GM18870 (cell line): Measurements from ENCODE around the gene SLC36A3.
"Not testable (repeated sequence)": the region's sequence is repeated elsewhere in the genome, so short reads cannot be mapped to it uniquely, and the experiment has no call there.

ENCODE experiments used
- ATAC-seq: cut with Tn5 transposase; IDR thresholded peaks from one replicate; pipeline ENCODE4 v1.9.1; 2021; ENCODE audit warnings: moderate library complexity; ENCODE audit not compliant: unreplicated experiment

The SLC36A3 gene

DNA sequence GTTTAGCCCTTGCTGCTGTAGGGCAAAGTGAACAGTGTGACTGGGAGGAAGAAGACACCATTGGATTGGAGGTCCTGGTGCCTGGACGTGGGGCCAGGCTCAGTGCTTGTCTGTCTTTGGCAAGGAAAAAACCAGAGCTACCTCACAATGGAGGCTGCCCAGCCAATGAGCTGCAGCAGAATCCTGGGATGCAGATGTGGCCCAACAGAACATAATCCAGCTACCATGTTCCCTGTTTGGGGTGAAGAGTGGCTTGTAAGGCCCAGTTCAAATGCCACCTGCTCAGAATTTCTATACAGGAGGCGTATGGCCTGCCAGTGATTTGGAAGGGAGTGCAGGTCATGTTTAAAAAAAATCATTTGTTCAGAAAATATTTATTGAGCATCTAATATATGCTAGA lies at the start of gene SLC36A3:
Gene SLC36A3 (minus strand): TSS at position 101 of the 400 bp plus-strand sequence. CDS start 412 bp downstream, outside the sequence.
- ATAC-seq = no peak

DNA sequence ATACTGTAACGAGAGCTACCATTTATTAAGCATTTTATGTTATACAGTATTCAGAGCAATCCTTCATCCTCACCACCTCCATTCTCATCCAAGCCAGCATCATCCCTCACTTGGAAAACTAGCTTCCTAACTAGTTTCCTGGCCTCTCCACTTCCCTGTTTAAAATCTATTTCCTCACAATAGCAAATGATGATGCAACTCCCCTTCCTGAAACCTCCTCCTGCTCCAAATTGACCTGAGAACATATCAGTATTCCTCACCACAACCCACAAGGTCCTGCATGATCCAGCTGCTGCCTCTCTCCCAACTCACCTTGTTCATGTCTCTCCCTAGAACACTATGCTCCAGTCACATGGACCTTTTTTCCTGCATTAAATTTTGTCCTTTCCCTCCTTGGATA lies 48.1 kb upstream of the SLC36A3 start:
- ATAC-seq = no peak

DNA sequence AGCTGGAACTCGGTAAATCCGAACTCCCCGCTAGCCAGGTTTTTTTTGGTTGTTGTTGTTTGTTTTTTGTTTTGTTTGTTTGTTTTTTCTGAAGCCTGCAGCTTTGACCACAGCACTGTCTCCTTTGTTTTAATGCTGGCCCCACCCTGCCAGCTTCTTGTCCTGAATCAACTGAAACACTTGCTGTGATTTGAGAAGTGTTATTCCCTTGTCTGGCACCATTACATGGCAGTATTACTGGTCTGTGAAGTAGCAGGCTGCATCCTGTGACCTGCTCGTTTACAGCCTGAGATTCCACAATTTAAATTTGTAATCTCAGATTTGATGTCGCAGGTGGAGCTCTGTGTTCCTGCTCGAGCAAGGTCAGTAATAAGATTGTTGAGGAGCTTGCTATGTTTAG lies 45.2 kb upstream of the SLC36A3 start:
- ATAC-seq = no peak

DNA sequence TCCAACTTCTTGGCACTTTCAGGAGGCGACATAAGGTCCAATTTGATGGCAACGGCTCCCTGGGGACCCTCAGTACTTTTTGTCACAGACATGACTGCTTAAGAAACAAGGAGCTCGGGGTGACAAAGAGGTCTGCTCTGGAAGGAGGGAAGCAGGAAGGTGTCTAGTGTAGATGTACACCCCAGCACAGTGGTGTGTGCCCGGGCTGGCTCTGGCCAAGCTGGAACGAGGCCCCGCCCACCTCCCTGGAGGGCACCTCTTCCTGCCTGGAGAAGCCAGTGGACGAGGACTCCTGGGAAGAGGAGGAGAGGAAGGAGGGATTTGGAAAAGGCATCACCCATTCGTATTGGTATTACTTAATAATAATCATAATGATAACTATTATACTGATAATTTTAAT lies 43.8 kb upstream of the SLC36A3 start, which contains the start of gene SLC36A2:
Gene SLC36A2 (minus strand): TSS at position 191 of the 400 bp plus-strand sequence. CDS start 99 bp downstream, at position 92.
- no peak for ATAC-seq

DNA sequence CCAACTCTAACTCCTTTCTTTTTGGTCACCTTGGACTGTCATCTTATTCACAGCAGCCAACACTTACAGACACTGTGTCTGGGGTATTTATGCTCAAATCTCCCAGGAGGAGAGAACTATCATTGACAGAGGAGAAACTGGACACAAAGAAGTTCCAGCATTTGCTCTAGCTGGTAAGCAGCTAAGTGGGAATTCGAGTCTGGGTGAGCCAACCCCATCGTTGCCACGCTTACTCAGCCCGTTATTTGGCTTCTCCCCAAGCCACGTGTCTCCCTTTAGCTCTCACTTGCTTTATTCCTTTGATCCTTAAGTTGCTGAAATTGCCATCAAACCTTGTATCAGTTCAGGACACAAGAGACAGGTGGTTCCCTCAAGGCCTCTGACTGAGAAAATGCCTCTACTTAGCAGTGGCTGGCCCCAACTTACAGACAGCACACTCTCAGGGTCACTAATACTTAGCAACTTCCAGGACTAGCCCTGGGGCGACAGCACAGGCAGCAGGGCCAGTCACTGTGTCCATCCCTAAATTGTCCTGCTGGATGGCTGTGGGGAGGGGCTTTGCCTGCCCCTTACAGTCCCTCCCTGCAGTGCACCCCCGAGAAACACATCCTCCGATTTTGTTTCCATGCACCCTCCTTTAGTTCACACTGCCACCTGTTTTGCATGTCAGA lies 42.4 kb upstream of the SLC36A3 start:
- no peak for ATAC-seq

DNA sequence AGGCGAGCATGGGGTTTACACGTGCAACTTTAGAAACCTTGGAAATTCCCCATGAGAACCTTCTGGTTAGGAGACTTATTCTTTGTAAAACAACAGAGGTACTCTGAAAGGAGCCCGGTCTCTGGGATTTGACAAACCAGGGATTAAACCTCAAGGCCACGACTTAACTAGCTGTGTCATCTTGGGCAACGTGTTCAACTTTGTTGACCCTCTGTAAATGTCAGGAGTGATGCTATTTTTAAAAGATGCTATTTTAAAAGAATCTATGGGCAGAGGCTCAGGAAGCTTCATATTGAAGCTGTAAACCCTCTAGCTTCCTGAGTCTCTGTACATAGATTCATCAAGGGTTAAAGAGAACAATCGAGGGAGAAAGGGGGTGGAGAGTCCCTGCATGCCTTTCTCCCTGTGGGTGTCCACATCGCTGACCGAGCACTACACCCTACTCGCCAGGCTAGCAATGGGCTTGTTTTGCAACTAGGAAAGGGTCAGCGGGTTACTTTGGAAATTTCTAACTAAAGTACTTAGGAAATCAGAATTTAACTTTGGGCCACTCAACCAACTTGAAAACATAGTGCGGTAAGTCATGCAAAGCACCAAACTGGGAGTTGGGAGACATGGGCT lies 41.7 kb upstream of the SLC36A3 start:
- no peak for ATAC-seq

DNA sequence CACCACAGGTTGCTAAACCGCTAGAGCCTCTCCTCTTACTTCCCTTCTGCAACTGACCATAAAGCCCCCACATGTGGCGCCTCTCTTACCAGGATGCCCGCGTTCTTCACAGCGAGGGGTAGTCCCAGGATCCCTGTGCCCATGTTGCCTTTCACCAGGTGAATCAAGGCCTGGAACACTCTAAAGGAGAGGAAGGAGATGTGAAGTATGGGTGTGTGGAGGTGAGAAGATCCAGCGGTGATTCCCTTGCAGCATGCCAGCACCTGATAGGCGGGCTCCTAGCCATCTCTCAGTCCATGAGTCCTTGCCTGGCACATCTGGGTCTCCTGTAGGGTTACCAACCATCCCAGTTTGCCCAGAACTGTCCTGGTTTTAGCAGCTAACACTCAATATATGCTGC lies 40.5 kb upstream of the SLC36A3 start:
- no peak for ATAC-seq

DNA sequence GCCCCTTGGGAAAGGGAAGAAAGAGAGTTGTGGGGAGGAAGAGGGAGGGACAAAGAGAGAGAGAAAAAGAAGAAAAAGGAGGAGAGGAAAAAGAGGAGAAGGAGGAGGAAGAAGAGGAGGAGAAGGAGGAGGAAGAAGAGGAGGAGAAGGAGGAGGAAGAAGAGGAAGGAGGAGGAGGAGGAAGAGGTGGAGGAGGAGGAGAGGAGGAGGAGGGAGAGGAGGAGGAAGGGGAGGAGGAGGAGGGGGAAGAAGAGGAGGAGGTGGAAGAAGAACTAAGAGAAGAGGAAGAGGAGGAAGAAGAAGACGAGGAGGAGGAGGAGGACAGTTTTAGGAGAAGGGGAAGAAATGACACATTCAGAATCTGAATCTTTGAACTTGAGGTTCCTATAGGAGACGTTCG lies 36.4 kb upstream of the SLC36A3 start:
- ATAC-seq = no peak

DNA sequence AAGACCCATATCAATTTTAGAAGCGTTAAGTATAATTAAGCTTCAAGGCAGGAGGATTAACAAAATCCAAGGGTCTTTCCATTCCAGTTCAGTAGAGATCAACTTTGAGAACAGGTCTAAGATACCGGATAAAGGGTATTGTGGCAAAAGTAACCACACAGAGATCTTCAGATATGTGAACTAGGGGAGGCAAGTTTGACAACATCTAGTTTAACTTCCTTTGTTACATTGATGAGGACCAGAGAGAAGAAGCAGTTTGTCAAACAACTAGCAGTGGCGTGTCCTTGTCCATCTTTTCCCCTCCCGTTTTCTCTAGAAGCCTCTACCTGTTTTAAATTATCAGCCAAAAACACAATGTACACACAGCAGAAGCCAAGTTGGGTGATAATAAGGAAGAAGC lies 35.2 kb upstream of the SLC36A3 start:
- no peak for ATAC-seq

DNA sequence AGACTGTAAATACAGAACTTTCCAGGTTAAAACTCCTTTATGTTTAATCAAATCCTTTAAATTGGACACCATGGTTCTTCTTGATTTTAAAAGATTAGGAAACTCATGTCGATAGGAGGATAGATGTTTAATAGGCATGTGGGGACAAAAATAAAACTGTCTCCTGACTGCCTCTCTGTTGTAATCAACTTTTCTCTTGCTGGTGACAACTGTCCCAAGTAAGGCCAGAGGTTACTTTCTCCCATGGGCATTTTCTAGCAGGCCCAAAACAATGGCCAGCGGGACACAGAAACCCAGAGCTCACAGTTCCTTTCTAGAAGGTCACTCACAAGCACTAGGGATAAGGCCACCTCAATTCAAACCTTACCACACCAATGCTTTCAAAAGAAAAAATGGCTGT lies 29.3 kb upstream of the SLC36A3 start:
- no peak for ATAC-seq

DNA sequence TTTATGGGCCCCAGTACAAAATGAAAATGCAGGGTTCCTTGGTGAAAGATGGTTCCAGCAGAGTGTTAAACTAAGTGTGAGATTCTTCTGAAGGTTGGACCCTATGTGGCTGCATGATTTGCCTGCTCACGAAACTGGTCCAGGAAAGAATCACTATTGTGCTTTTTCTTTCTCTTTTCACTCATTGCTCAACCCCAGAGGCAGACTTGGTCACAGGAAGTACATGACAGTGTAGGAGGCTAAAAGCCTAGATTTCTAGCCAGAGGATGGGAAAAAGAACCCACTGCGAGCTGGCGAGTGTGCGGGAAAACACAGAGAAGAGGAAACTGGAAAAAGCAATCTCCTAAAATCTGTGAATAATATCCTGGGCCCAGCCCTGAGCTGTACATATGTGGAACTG lies 25.2 kb upstream of the SLC36A3 start:
- no peak for ATAC-seq

DNA sequence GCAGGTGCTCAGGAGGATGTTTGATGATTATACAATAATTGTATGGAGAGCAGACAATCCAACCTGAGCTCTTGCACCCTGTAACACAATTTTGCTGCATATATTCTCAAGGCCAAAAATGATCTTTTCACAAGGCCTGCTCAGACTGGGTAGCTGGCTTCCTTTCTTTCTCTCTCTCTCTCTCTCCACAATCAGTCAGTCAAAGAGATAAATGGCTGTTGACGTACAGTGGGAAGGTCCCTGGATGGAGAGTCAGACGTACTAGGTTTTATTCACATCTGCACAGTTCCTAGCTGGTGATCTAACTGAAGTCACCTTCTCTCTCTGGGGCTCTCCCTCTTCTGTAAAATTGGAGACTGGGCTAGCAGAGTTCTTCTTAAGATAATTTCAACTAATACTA lies 24.0 kb upstream of the SLC36A3 start:
- ATAC-seq = no peak

DNA sequence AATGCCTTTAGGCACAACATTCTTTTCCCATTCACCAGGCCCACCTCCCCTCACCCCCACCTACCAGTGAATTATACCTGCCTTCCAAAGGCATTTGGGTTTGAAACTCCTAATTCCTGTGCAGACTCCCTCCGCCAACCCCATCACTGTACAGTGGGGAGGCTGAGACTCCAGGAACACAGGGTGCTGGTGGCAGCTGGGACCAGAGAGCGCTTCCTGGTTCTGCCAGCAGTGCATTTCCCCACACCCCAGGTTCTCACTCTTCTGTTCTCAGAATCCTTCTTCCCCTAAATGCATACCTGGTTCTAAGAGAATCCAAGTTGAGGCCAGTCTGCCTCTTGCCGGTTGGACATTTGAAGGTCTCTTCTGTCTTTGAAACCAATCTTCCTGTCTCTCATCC lies 22.7 kb upstream of the SLC36A3 start:
- ATAC-seq = no peak

DNA sequence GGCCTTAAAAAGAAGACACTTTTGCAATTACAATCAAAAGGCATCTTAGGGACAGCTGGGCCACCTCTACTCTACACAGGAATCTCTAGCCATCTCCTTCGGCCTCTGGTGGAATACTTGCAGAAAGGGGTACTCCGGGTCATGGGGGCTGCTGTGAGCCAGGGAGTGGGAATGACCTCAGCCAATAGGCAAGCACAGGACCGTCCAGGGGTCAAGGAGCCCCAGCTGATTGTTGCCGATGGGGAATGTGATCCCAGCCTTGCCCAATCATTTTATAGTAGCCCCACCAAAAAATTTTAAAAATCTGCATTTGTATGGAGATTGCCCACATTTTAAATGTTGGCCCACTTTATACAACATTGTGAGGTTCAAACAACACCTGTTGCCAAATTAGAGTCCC lies 16.9 kb upstream of the SLC36A3 start:
- no peak for ATAC-seq

DNA sequence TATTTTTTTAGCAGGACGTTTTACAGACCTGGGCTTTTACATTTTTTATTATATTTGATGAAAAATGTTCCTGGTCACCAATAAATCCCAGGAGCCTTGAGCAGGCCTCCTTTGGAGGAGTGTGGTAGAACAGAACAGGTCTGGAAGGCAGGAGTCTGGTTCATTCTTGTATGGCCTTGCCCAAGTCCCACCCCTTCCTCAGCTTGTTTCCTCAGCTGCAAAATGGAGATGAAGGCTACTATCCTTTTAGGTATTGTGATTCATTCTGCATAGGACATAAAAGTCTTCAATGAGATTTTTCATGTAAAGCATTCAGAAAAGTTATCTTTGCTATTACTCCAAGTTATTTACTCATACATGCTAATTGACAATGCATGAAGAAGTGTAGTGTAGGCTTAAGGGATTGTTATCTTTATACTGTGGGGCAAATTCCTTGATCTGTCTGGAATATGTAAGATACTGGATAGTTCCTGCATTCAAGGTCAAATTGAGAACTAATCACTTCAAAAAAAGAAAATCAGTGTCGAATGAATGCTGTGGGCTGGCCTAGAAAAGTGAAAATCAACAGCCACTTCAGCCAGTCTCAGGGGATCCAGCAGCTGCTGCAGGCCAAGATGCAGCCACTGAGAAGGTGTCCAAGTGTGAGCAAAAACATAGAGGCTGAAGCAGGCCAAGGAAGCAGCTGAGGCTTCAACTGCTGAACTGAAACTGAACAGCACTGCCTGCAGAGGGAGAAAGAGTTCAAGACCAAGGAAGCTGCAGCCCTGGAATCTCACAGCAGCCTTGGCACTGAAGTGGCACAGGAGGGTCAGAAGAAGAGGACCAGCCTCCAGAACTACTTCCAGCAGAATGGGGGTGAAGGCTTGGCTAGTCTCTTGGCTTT lies 15.5 kb upstream of the SLC36A3 start:
- no peak for ATAC-seq

DNA sequence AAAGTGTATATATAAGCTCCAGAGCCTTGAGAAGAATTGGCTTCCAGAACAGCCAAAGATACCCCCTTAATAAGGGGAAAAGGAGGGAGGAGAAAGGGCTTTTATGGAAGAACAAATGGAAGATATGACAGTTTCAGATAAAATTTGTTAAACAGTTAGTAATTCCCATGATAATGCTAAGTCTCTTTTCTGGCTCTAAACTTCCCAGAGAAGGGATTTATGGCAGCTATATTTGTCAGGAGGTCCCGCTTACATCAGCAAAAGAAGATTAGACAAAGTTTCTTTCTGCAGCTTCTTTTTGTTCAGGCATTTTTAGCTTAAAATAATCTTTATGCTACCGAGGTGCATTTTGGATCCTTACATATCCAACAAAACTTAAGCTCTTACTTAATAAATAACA lies 14.3 kb upstream of the SLC36A3 start:
- no peak for ATAC-seq

DNA sequence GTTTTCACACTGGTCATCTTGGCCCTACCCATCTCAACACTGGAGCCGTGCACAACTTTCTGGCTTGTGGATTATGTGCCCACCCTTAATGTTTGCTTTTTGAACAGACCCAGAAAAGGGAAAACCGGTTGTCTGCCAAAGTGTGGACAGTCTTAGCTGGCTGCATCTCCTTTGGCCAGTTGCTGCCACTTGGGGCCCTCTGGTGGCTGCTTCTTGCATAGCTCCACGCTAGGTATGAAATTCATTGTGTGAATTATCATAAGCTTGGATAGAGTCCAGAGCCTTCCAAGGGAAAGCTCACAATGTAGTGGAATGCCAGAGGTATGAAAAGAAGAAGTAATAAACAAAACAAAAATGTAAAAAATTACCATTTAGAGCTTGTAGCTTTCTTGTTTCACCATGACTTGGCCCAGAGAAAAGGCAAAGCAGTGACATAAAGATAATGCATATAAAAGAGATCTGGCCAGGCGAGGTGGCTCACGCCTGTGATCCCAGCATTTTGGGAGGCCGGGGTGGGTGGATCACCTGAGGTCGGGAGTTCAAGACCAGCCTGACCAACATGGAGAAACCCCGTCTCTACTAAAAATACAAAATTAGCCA lies 12.5 kb upstream of the SLC36A3 start:
- peak; percentile 71 for ATAC-seq

DNA sequence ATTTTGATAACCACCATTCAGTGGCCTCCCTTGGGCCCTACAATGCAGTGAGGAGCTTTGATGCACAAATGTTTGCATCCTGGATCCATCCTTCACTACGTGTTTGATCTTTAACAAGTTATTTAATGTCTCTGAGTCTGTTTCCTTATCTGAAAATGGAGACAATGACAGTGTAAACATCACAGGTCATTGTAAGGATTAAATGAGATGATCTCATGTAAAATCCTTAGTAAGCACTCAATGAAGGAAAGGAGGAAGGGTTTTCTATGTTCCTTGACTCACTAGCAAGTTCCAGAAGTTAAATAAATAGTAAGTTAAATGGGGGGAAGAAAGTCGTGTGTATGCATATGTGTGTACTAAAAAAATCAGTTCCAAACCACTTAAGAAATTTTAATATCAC lies 9.8 kb upstream of the SLC36A3 start:
- ATAC-seq = no peak

DNA sequence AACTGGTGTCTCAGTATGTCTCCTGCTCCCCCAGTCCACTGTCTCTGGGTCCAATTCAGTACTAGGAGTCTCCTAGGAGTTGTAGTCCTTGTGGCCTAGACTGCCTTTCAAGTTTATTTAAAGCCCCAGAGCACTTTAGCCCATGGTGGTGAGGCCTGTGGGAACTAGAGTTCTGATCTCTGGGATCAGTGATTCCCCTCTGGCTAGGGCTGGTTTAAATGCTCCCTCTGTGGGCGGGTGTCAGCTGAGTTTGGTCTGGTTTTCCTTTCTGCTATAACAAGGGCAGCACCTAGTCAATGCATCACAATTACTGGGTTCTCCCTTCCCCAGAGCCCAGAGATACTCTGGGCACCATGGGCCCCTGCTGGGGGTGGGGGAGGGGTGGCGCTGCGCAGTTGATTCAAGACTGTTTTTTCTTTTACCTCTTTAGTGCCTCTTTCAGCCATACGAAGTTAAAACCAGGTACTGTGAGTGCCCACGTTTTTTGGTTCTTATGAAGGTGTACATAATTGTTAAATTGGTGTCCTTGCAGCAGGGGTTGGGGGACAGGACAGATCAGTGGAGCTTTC lies 9.3 kb upstream of the SLC36A3 start:
- ATAC-seq = no peak

DNA sequence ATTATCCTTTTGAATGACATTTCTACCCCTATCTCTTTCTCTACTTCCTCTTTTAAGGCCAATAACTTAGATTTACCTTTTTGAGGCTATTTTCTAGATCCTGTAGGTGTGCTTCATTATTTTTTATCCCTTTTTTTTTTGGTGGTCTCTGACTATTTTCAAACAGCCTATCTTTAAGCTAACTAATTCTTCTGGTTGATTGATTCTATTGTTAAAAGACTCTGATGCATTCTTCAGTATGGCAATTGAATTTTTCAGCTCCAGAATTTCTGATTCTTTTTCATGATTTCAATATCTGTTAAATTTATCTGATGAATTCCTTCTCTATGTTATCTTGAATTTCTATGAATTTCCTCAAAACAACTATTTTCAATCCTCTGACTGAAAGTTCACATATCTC lies 7.4 kb upstream of the SLC36A3 start:
- no peak for ATAC-seq

DNA sequence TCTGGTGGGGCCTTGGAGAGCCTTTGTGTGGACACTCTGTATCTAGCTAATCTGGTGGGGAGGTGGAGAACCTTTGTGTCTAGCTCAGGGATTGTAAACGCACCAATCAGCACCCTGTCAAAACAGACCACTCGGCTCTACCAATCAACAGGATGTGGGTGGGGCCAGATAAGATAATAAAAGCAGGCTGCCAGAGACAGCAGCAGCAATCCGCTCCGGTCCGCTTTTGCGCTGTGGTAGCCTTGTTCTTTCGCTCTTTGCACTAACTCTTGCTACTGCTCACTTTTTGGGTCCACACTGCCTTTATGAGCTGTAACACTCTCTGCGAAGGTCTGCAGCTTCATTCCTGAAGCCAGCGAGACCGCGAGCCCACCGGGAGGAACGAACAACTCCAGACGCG lies 6.3 kb upstream of the SLC36A3 start:
- ATAC-seq = not testable (repeated sequence)
